Smooth muscle cell of the umbilical artery (primary cell): Measurements from ENCODE around the gene TXNRD2. TPM values are rescaled to one million over a fixed set of nuclear protein-coding genes. Genes with fewer than 3 reads are reported as not detected.

Source experiments
- total RNA-seq: library from RNA; depleted of rRNA; stranded (reverse); fragments of >200 nt; gene quantifications from 2 replicates; pipeline ENCODE4 v1.2.3, GENCODE V29; 2014

The TXNRD2 gene
- 13.1 and 18.2 TPM in 2 replicates for total RNA-seq

DNA sequence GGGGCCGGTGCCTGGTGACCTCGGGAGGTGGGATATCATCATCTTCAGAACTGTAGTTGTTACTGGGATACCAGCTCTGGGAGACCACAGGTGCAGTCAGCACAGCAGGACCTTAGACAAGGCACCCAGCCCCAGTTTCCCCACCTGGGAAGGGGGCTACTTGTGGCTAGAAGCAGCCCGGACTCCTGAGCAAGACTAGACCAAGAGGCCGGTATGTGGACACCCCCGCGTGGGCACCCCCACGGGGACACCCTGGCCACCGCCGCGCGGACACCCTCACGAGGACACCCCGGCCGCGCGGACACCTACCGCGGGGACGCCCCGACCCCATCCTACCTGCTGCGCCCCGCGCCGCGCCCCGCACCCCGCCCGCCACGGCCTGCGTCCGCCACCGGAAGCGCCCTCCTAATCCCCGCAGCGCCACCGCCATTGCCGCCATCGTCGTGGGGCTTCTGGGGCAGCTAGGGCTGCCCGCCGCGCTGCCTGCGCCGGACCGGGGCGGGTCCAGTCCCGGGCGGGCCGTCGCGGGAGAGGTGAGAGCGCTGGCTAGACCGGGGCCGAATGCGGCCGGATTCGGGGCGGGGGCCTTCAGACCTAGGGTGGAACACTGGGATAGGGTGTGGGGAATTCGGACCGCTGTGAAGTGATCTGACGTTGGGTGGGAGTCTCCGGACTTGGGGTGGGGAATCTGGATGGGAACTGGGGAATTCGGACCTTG lies at the start of gene TXNRD2, which contains the start of gene COMT:
Gene TXNRD2, minus strand, starts transcription at position 454 of the 718 bp plus-strand sequence. Its CDS starts 15 bp downstream, at position 439.
Gene COMT, plus strand, starts transcription at position 408 of the 718 bp plus-strand sequence. CDS start 20,755 bp downstream, outside the sequence.

DNA sequence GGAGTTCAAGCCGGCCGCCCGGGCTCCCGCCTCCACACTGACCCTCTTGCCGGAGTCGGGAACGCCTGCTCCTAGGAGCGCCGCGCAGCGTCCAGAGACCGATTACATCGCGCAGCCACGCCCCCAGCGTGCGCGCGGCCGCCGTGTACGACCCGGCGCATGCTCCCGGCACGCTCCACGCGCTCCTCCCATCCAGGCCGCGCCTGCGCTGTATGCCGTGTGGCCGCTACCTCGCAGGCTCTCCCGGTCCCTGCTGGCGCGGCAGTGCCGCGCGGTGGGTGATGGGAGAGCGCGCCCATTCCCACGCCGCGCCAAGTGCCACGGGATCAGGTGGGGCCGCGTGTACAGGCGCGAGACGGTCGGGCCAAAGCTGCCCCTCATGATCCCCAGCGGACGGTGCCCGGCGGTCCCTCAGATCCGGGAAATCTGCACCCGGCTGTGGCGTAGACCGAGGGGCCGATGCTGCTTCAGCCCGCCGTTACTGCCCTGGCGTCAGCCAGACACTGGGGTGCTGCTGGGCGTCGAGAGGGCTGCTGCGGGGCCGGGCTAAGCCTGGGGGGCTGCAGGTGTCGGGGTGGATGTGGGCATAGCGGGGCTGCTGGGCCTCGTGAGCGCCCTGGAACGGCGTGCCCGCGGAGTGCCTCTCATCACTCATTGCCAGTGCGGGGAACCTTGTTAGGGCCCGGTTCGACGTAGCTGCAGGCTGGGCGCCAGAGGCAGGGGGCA lies 86.7 kb downstream of the TXNRD2 start, which contains the start of the genes GNB1L and RTL10:
Gene GNB1L, minus strand, starts transcription at position 97 of the 726 bp plus-strand sequence. CDS start 33,519 bp downstream, outside the sequence.
Gene RTL10, minus strand, starts transcription at position 97 of the 726 bp plus-strand sequence. CDS start 2,613 bp downstream, outside the sequence.

Other genes with a start within 250 kb of the TXNRD2 start
- gene SEPTIN5, start 227.3 kb downstream of the TXNRD2 start, total RNA-seq: 14.8 and 27.3 TPM in 2 replicates
- gene GP1BB, start 218.3 kb downstream of the TXNRD2 start, total RNA-seq: 1.8 and 2.1 TPM in 2 replicates
- not detected in 2 replicates for gene TBX1, start 181.0 kb downstream of the TXNRD2 start, total RNA-seq
- 5.3 and 7.0 TPM in 2 replicates for gene GNB1L, start 86.9 kb downstream of the TXNRD2 start, total RNA-seq
- gene RTL10, start 86.9 kb downstream of the TXNRD2 start, total RNA-seq: 10.4 and 15.8 TPM in 2 replicates
- 252 and 308 TPM in 2 replicates for gene COMT, start within 50 bp of the TXNRD2 start, total RNA-seq
- 8.6 and 13.2 TPM in 2 replicates for gene ARVCF, start 75.0 kb upstream of the TXNRD2 start, total RNA-seq
- gene TANGO2, start 79.3 kb upstream of the TXNRD2 start, total RNA-seq: 54.1 and 61.5 TPM in 2 replicates
- 26.1 and 41.0 TPM in 2 replicates for gene DGCR8, start 138.4 kb upstream of the TXNRD2 start, total RNA-seq
- 184 and 194 TPM in 2 replicates for gene RANBP1, start 174.3 kb upstream of the TXNRD2 start, total RNA-seq
- gene TRMT2A, start 175.4 kb upstream of the TXNRD2 start, total RNA-seq: 40.7 and 42.3 TPM in 2 replicates
- gene ZDHHC8, start 190.0 kb upstream of the TXNRD2 start, total RNA-seq: 8.6 and 32.7 TPM in 2 replicates
- gene CCDC188, start 209.2 kb upstream of the TXNRD2 start, total RNA-seq: 0.30 TPM in 1 of 2 replicates, not detected in the other